Measurements from ENCODE around the gene UBE2R2.

Gene UBE2R2

DNA sequence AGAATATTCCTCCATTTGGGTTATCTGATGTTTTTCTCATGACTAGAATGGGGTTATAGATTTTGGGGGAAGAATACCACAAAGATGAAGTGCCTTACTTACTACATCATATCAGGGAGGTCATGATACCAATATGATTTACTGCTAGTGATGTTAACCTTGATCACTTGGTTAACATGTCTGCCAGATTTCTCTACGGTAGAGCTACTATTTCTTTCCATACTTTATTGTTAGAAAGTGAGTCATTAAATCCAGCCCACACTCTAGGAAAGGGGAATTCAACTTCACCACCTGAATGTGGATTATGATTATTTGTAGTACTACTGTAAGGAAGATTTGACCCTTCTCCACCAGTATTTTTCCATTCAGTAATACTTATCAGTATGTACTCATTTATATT is 64.7 kb downstream of the UBE2R2 start:
- H3K27ac ChIP-seq (ENCODE audit: insufficient read depth, low read depth, low read length, poor library complexity, severe bottlenecking), result no peak overlapping the region
- H3K4me1 ChIP-seq (ENCODE audit: control insufficient read depth, insufficient read depth, low read length), result peaks cover 9% of the 10 kb centered on the region
- no peaks in the 10 kb centered on the region for H3K27me3 ChIP-seq (ENCODE audit: control insufficient read depth, insufficient read depth, low read length, poor library complexity, severe bottlenecking)
- H3K4me3 ChIP-seq (ENCODE audit: insufficient read depth, low read depth, low read length), result no peak overlapping the region
- 100% methylated on average over 1 of the region's 1 CpG for WGBS, 2 experiments
- H3K36me3 ChIP-seq (ENCODE audit: control insufficient read depth, insufficient read depth, low read length), result no peaks in the 10 kb centered on the region
- H3K9me3 ChIP-seq (ENCODE audit: control insufficient read depth, low read length), result no peaks in the 10 kb centered on the region

DNA sequence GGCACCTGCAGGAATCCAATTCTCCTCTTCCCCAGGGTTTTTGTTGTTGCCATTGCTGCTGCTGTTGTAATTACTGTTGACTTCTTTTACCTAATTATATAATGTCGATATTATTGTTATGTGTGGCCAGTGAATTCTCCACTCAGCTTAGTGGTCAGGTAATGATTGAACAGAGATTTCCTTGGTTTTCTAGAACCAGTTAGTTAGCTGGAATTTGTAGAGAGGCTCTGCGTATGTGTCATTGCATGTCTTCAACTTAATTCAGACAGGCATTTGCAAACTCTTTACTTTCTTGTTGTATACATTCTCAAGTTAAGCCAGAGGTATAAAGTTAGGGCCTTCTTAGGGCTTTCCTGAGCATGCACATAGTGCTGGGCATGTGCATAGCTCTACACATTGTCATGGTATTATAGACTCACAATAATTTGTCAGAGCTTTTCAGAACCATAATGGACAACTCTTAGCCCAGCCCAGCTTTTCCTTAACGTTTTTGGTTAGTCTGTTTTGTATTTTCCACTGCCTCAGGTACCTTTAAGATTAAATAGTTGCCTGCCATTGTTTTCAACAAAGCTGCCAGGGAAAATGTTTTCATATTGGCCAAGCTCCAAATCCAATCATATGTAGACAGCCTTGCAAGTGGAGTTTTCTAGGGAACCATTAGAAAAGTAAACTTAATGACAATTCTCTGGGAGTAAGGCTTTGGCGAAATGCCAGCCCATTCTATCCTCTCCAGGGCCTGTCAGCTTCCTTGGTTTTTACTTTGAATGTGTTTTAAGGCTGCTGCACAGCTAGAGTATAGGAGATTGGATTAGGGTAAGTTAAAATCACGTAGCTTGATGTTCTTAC is 68.1 kb downstream of the UBE2R2 start:
- no peak overlapping the region for H3K4me3 ChIP-seq (ENCODE audit: insufficient read depth, low read depth, low read length)
- 85 to 86% methylated on average over 5 of the region's 5 CpGs for WGBS, 2 experiments
- no peaks in the 10 kb centered on the region for H3K27me3 ChIP-seq (ENCODE audit: control insufficient read depth, insufficient read depth, low read length, poor library complexity, severe bottlenecking)
- H3K36me3 ChIP-seq (ENCODE audit: control insufficient read depth, insufficient read depth, low read length), result peaks cover 8% of the 10 kb centered on the region
- H3K27ac ChIP-seq (ENCODE audit: insufficient read depth, low read depth, low read length, poor library complexity, severe bottlenecking), result no peak overlapping the region
- H3K9me3 ChIP-seq (ENCODE audit: control insufficient read depth, low read length), result no peaks in the 10 kb centered on the region
- H3K4me1 ChIP-seq (ENCODE audit: control insufficient read depth, insufficient read depth, low read length), result peaks cover 8% of the 10 kb centered on the region

DNA sequence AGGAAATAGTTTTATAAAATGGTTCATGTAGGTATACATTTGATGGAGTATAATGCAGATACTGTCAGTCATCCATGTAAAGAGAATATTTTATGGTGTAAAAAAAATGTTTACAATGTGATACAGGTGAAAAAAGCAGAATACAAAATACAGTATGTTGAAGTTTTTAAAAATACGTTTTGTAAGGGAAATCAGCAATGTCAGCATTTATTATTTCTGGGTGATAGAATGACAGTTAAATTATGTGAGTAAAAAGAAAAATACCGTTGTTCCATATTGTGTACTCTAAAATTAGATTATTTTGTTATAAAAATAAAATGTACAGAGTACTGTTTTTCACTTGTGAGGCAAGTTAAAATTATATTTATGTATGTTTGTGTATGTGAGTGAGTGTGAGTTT is 69.0 kb downstream of the UBE2R2 start:
- no peaks in the 10 kb centered on the region for H3K4me1 ChIP-seq (ENCODE audit: control insufficient read depth, insufficient read depth, low read length)
- no peaks in the 10 kb centered on the region for H3K27me3 ChIP-seq (ENCODE audit: control insufficient read depth, insufficient read depth, low read length, poor library complexity, severe bottlenecking)
- H3K4me3 ChIP-seq (ENCODE audit: insufficient read depth, low read depth, low read length), result no peak overlapping the region
- WGBS, 2 experiments, result 97% methylated on average over 1 of the region's 2 CpGs
- H3K27ac ChIP-seq (ENCODE audit: insufficient read depth, low read depth, low read length, poor library complexity, severe bottlenecking), result no peak overlapping the region
- H3K9me3 ChIP-seq (ENCODE audit: control insufficient read depth, low read length), result no peaks in the 10 kb centered on the region
- H3K36me3 ChIP-seq (ENCODE audit: control insufficient read depth, insufficient read depth, low read length), result peaks cover 8% of the 10 kb centered on the region

DNA sequence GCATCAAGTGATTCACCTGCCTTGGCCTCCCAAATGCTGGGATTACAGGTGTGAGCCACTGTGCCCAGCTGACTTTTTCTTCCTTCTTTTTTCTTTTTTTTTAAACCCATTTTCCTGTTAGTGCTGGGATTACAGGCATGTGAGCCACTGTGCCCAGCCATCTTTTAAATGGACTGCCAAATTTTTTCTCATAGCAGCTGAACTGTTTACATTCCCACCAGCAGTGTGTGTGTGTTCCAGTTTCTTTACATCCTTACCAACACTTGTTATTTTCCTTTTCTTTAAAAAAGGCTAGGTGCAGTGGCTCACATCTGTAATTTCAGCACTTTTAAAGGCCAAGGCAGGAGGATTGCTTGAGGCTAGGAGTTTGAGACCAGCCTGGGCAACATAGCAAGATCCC is 76.9 kb downstream of the UBE2R2 start:
- H3K4me1 ChIP-seq (ENCODE audit: control insufficient read depth, insufficient read depth, low read length), result no peaks in the 10 kb centered on the region
- H3K9me3 ChIP-seq (ENCODE audit: control insufficient read depth, low read length), result no peaks in the 10 kb centered on the region
- no peaks in the 10 kb centered on the region for H3K27me3 ChIP-seq (ENCODE audit: control insufficient read depth, insufficient read depth, low read length, poor library complexity, severe bottlenecking)
- no peak overlapping the region for H3K4me3 ChIP-seq (ENCODE audit: insufficient read depth, low read depth, low read length)
- H3K27ac ChIP-seq (ENCODE audit: insufficient read depth, low read depth, low read length, poor library complexity, severe bottlenecking), result no peak overlapping the region
- peaks cover 4% of the 10 kb centered on the region for H3K36me3 ChIP-seq (ENCODE audit: control insufficient read depth, insufficient read depth, low read length)

DNA sequence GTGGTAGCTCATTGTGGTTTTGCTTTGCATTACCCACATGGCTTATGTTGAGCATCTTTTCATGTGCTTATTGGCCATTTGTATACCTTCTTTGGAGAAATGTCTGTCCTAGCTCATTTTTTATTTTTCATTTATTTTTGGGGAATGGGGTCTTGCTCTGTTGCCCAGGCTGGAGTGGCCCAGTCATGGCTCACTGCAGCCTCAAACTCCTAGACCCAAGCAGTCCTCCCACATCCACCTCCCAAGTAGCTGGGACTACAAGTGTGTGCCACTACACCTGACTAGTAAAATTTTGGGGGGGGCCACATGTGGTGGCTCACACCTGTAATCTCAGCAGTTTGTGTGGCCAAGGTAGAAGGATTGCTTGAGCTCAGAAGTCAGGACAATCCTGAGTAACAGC is 77.4 kb downstream of the UBE2R2 start:
- Histone ChIP-seq H3K27ac (ENCODE audit: insufficient read depth, low read depth, low read length, poor library complexity, severe bottlenecking) (no peak overlapping the region), H3K9me3 (ENCODE audit: control insufficient read depth, low read length) (no peaks in the 10 kb centered on the region), H3K27me3 (ENCODE audit: control insufficient read depth, insufficient read depth, low read length, poor library complexity, severe bottlenecking) (no peaks in the 10 kb centered on the region), H3K36me3 (ENCODE audit: control insufficient read depth, insufficient read depth, low read length) (peaks cover under 1% of the 10 kb centered on the region), H3K4me1 (ENCODE audit: control insufficient read depth, insufficient read depth, low read length) (no peaks in the 10 kb centered on the region), H3K4me3 (ENCODE audit: insufficient read depth, low read depth, low read length) (no peak overlapping the region)

DNA sequence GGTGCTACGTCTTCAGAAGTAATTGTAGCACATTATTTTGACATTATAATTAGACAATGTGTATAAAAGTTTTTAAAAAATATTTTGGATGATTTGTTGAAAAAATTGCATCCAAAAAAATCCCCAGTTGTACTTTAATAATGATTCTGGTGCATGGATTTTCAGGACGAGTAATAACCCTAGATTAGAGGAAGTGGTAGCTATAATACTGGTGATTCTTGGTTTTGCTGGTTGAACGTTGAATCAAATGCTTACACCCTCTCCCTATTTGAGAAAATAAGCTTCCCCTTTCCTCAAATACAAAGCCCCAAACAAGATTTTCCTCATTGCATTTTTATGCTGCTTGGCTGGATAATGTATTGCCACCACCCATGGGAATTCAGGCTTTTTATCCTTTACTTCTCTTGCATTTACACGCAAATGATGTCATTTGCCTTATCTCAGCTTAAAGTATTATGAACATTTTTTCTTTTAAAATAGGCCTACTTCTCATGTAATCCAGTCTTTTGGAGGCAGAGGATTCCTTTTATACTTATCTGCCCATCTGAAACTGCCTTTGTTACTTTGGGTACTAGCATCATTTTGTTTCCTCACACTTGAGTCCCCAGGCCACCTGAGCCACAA is 86.3 kb downstream of the UBE2R2 start:
- WGBS, 2 experiments, result 82 to 89% methylated on average over 3 of the region's 4 CpGs
- peaks cover 14% of the 10 kb centered on the region for H3K36me3 ChIP-seq (ENCODE audit: control insufficient read depth, insufficient read depth, low read length)
- H3K27me3 ChIP-seq (ENCODE audit: control insufficient read depth, insufficient read depth, low read length, poor library complexity, severe bottlenecking), result no peaks in the 10 kb centered on the region
- H3K9me3 ChIP-seq (ENCODE audit: control insufficient read depth, low read length), result no peaks in the 10 kb centered on the region
- H3K4me1 ChIP-seq (ENCODE audit: control insufficient read depth, insufficient read depth, low read length), result peaks cover 4% of the 10 kb centered on the region
- H3K27ac ChIP-seq (ENCODE audit: insufficient read depth, low read depth, low read length, poor library complexity, severe bottlenecking), result no peak overlapping the region
- H3K4me3 ChIP-seq (ENCODE audit: insufficient read depth, low read depth, low read length), result no peak overlapping the region

DNA sequence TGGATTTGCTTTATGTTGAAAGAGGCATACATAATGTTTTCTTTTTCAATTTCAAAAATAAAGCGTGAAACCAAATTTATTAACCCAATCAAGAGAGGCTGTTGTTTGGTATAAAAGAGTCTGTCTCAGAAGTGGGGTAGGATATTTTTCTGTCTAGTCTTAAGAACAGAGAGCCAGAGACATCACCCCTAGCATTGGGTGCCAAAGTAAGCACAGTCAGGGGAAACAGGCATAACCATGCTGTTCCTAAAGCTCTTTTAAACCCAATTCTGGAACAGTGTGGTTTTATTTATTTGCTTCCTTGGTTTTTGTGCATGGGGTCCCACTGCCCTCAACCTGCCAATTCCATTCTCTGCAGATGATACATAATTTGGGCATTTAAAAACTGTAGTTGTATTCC is 88.2 kb downstream of the UBE2R2 start:
- H3K27ac ChIP-seq (ENCODE audit: insufficient read depth, low read depth, low read length, poor library complexity, severe bottlenecking), result no peak overlapping the region
- H3K9me3 ChIP-seq (ENCODE audit: control insufficient read depth, low read length), result no peaks in the 10 kb centered on the region
- peaks cover 4% of the 10 kb centered on the region for H3K4me1 ChIP-seq (ENCODE audit: control insufficient read depth, insufficient read depth, low read length)
- no peaks in the 10 kb centered on the region for H3K27me3 ChIP-seq (ENCODE audit: control insufficient read depth, insufficient read depth, low read length, poor library complexity, severe bottlenecking)
- H3K4me3 ChIP-seq (ENCODE audit: insufficient read depth, low read depth, low read length), result no peak overlapping the region
- 91% methylated on average over 1 of the region's 1 CpG; no CpG with 5 or more reads in 1 of the 2 experiments for WGBS, 2 experiments
- H3K36me3 ChIP-seq (ENCODE audit: control insufficient read depth, insufficient read depth, low read length), result peaks cover 12% of the 10 kb centered on the region

DNA sequence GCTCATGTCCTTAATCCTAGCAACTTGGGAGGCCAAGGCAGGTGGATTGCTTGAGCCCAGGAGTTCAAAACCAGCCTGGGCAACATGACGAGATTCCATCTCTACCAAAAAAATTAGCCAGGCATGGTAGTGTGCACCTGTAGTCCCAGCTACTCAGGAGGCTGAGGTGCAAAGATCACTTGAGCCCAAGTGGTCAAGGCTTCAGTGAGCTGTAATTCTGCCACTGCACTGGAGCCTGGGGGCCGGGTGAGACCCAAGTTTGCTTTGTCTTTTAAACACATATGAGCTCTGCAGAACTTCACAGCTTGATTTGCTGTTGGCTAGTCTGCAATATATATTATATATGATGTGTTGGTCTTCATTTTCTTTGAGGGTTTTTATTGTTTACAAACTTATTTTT is 89.8 kb downstream of the UBE2R2 start:
- Histone ChIP-seq H3K9me3 (ENCODE audit: control insufficient read depth, low read length) (no peaks in the 10 kb centered on the region), H3K27me3 (ENCODE audit: control insufficient read depth, insufficient read depth, low read length, poor library complexity, severe bottlenecking) (no peaks in the 10 kb centered on the region), H3K4me3 (ENCODE audit: insufficient read depth, low read depth, low read length) (no peak overlapping the region), H3K4me1 (ENCODE audit: control insufficient read depth, insufficient read depth, low read length) (peaks cover 4% of the 10 kb centered on the region), H3K27ac (ENCODE audit: insufficient read depth, low read depth, low read length, poor library complexity, severe bottlenecking) (no peak overlapping the region), H3K36me3 (ENCODE audit: control insufficient read depth, insufficient read depth, low read length) (peaks cover 7% of the 10 kb centered on the region)
- WGBS, 2 experiments, result 93 to 95% methylated on average over 2 of the region's 2 CpGs

DNA sequence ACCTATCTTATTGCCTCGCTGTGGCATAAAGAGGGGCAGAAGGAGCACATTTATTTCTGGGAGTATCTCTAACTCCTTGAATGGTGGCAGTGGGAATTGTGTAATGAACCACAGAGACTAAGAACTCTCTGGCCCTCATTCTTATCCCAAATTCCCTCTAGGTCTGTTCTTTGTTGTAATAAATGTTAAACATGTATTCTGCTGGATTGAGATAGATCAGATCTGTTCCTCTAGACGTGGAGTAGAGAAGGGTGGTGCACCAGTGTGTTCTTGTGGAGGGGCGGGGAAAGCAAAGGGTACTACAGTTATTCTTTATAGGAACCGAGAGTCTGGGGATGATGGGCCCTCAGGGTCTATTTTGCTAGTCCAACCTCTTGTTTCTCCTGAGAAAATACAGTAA is 90.4 kb downstream of the UBE2R2 start:
- H3K9me3 ChIP-seq (ENCODE audit: control insufficient read depth, low read length), result no peaks in the 10 kb centered on the region
- H3K36me3 ChIP-seq (ENCODE audit: control insufficient read depth, insufficient read depth, low read length), result peaks cover 6% of the 10 kb centered on the region
- no peak overlapping the region for H3K27ac ChIP-seq (ENCODE audit: insufficient read depth, low read depth, low read length, poor library complexity, severe bottlenecking)
- no peaks in the 10 kb centered on the region for H3K27me3 ChIP-seq (ENCODE audit: control insufficient read depth, insufficient read depth, low read length, poor library complexity, severe bottlenecking)
- H3K4me1 ChIP-seq (ENCODE audit: control insufficient read depth, insufficient read depth, low read length), result peaks cover 4% of the 10 kb centered on the region
- H3K4me3 ChIP-seq (ENCODE audit: insufficient read depth, low read depth, low read length), result no peak overlapping the region
- 91 to 96% methylated on average over 4 of the region's 4 CpGs for WGBS, 2 experiments

DNA sequence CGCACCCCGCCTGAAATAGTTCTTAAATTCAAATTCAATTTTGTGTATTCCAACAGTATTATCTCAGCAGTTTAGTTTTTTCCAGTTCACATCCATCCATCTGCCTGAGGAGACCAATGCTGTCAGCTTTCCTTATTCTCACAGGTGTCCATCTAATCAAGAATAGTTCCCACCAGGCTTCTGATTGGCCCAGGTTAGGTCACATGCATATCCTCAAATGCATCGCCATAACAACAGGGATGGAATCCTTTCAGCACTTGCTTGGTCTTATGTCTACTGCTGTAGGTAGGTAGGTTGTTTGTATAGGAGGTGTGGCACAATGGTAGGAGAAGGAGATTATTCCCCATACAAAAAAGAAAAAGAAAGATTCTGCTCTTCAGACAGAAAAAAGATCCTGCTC is 91.2 kb downstream of the UBE2R2 start:
- no peak overlapping the region for H3K4me3 ChIP-seq (ENCODE audit: insufficient read depth, low read depth, low read length)
- H3K9me3 ChIP-seq (ENCODE audit: control insufficient read depth, low read length), result no peaks in the 10 kb centered on the region
- no peaks in the 10 kb centered on the region for H3K27me3 ChIP-seq (ENCODE audit: control insufficient read depth, insufficient read depth, low read length, poor library complexity, severe bottlenecking)
- no peak overlapping the region for H3K27ac ChIP-seq (ENCODE audit: insufficient read depth, low read depth, low read length, poor library complexity, severe bottlenecking)
- WGBS, 2 experiments, result 97 to 98% methylated on average over 3 of the region's 3 CpGs
- peaks cover 5% of the 10 kb centered on the region for H3K36me3 ChIP-seq (ENCODE audit: control insufficient read depth, insufficient read depth, low read length)
- H3K4me1 ChIP-seq (ENCODE audit: control insufficient read depth, insufficient read depth, low read length), result peaks cover 4% of the 10 kb centered on the region

Measured in ectodermal cell (in vitro differentiated cells).